Ascending aorta (tissue), 2 donors: ENCODE data around the gene ZNF778. TPM values are rescaled to one million over a fixed set of nuclear protein-coding genes. Genes with fewer than 3 reads are reported as not detected.

Source experiments
- DNase-seq, 2 donors: peaks; one replicate each; pipeline ENCODE4 v3.0.0-alpha.2; 2019; ENCODE audit warnings: low spot score in 2 of 2
- H3K27ac ChIP-seq, 2 donors: fragments of 200-600 bp; sonication (generic); one replicate each; pipeline ENCODE4 v1.5.1; 2016 to 2017; ENCODE audit warnings: mild to moderate bottlenecking in 1 of 2
- H3K27me3 ChIP-seq: fragments of 200-600 bp; sonication (generic); one replicate; pipeline ENCODE4 v1.5.1; 2017
- H3K36me3 ChIP-seq, 2 donors: fragments of 200-600 bp; sonication (generic); one replicate each; pipeline ENCODE4 v1.5.1; 2016
- H3K4me1 ChIP-seq, 2 donors: fragments of 200-600 bp; sonication (generic); one replicate each; pipeline ENCODE4 v1.5.1; 2016 to 2017; ENCODE audit warnings: mild to moderate bottlenecking in 1 of 2
- H3K4me3 ChIP-seq, 2 donors: fragments of 200-600 bp; sonication (generic); one replicate each; pipeline ENCODE4 v1.5.1; 2016 to 2017; ENCODE audit warnings: mild to moderate bottlenecking in 1 of 2
- H3K9me3 ChIP-seq, 2 donors: fragments of 200-600 bp; sonication (generic); one replicate each; pipeline ENCODE4 v1.5.1; 2016
- CTCF ChIP-seq, 3 experiments: fragments of 200-600 bp in 2 of 3; fragments of 450-650 bp in 1 of 3; sonication (generic) in 2 of 3; IDR thresholded peaks; one replicate each; pipeline ENCODE4 v1.5.1; 2016 to 2019; ENCODE audit warnings: antibody characterized with exemption in 3 of 3, mild to moderate bottlenecking in 1 of 3, moderate library complexity in 1 of 3
- intact Hi-C: fragments of 100-400 bp; cut with DNase I; formaldehyde crosslinking; loops from one replicate; pipeline ENCODE4 v1.15.1; 2023
- total RNA-seq: library from RNA; depleted of rRNA; stranded (reverse); fragments of >200 nt; gene quantifications from one replicate; pipeline ENCODE4 v1.1.0, GENCODE V29; 2016

Gene ZNF778
- total RNA-seq, 1 donor from 2014 or later: 1.5 TPM

DNA sequence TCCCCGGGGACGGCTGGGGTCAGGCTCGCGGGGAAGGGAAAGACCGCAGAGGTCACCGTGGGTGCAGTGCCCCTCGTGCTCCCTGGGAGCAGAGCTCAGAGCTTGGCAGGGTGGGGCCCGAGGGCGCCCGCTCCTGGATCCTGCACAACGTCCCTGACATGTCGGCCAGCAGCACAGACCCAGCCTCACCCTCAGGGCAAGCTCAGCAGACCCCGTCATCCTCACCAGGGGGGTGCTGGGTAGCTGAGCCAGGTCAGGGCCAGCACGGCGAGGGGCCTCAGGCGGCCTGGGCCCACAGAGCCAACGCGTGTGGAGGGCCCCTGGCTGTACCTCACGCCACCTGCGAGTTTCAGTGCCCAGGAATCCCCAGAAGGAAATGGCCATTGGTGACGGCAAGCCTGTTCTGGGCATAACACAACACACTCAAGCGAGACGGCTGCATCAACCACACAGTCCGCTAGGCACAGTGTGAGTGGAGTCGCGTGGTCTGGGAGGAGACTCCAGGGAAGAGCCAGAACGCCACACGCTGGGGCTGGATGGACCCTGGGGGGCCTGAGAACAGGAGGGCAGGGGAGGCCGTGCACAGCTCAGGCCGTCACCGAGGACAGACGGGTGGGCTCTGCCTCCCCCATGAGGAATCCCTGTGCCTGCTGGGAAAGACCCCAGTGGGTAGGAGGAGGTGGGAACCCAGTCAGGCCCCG lies 60.3 kb downstream of the ZNF778 start:
- DNase-seq: no peak
- H3K4me3 ChIP-seq: no peak overlapping the region
- H3K27me3 ChIP-seq: no peaks in the 10 kb centered on the region
- intact Hi-C loops: no loop called here
- no peak overlapping the region for H3K27ac ChIP-seq
- no peaks in the 10 kb centered on the region for H3K9me3 ChIP-seq
- H3K4me1 ChIP-seq: no peaks in the 10 kb centered on the region
- peaks cover 64 to 94% of the 10 kb centered on the region in 2 donors for H3K36me3 ChIP-seq
- no peak for TF ChIP-seq CTCF (IDR thresholded peaks at IDR 0.05)

DNA sequence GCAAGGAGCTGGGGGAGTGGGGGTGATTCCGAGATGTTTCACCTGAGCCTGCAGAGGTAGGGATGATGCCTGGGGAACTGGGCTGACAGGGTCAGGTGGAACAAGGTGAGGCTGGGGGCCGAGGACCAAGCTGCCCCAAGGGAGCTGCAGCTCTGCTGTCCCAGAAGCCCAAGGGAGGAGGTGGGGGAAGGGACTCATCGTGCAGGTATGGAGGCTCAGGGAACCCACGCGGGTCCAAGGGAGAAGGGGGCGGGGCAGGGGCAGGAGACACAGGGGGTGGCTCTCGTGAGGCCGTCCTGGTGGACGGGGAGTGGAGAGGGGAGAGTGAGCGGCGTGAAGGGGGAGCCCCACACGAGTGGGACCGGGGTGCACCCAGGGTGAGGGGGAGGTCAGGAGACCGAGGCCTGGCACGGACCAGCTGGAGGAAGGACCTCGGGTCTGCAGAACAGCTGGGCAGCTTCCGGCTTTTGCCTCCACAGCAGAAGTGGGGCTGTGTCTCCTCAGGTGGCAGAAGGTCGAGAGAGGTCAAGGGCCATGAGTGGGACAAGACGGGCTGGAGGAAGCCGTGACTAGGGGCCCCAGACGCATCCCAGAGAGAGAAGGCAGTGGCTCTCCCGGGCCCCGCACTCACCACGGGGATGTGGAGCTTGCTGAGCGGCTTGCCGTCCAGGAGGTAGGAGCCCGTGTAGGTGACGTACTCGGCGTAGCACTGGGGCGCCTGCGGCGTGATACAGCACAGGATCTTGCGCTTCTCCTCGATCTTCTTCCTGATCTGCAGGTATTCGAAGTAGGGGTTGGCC lies 61.1 kb downstream of the ZNF778 start:
- intact Hi-C loops: no loop called here
- peaks cover 64 to 89% of the 10 kb centered on the region in 2 donors for H3K36me3 ChIP-seq

GRCh38 chr16:89279666-89280481 lies 62.4 kb downstream of the ZNF778 start:
- no peaks in the 10 kb centered on the region for H3K9me3 ChIP-seq
- intact Hi-C loops: no loop called here
- no peaks in the 10 kb centered on the region for H3K4me1 ChIP-seq
- H3K36me3 ChIP-seq: peaks cover 64 to 89% of the 10 kb centered on the region in 2 donors
- H3K27me3 ChIP-seq: no peaks in the 10 kb centered on the region
- no peak overlapping the region for H3K27ac ChIP-seq
- no peak for TF ChIP-seq CTCF (IDR thresholded peaks at IDR 0.05)
- no peak for DNase-seq
- H3K4me3 ChIP-seq: no peak overlapping the region

More for the DNA sequence above, 61.1 kb downstream of the ZNF778 start:
- no peak overlapping the region for H3K4me3 ChIP-seq
- H3K9me3 ChIP-seq: no peaks in the 10 kb centered on the region
- no peak for DNase-seq
- H3K27me3 ChIP-seq: no peaks in the 10 kb centered on the region
- no peak for TF ChIP-seq CTCF (IDR thresholded peaks at IDR 0.05)
- no peaks in the 10 kb centered on the region for H3K4me1 ChIP-seq
- no peak overlapping the region for H3K27ac ChIP-seq

DNA sequence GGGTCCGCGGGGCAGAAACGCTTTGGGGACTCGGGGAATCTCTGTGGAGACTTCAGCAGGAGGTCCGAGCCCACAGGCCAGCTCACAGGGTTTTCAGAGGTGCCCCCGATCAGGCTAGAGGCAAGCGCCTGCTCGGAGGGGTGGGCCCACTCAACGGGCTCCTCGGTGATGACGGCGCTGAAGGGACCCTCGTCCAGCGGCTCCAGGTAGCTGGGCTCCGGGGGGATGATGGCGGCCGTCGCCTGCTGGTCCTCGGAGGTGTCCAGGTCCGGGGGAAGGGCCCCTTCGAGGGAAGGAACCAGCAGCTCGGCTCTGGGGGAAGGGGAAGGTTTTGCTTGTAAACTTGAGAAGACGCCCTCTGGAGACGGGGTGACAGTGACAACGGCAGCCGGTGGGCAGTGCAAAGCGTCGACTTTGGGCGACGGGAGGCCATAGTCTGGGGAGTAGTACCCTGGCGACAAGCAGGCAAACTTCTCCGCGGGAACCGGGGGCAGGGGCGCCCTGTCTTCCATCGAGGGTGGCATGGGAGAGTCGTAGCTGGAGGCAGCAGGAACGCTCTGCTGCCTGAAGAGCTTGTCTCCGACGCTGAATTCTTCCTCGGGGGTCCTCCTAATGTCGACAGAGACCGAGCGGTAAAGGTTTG lies 63.2 kb downstream of the ZNF778 start:
- DNase-seq: no peak
- Histone ChIP-seq H3K4me3 (no peak overlapping the region), H3K27me3 (no peaks in the 10 kb centered on the region), H3K4me1 (no peaks in the 10 kb centered on the region), H3K9me3 (no peaks in the 10 kb centered on the region), H3K36me3 (peaks cover 66 to 89% of the 10 kb centered on the region in 2 donors), H3K27ac (no peak overlapping the region)
- intact Hi-C loops: no loop called here
- TF ChIP-seq CTCF (IDR thresholded peaks at IDR 0.05): no peak

DNA sequence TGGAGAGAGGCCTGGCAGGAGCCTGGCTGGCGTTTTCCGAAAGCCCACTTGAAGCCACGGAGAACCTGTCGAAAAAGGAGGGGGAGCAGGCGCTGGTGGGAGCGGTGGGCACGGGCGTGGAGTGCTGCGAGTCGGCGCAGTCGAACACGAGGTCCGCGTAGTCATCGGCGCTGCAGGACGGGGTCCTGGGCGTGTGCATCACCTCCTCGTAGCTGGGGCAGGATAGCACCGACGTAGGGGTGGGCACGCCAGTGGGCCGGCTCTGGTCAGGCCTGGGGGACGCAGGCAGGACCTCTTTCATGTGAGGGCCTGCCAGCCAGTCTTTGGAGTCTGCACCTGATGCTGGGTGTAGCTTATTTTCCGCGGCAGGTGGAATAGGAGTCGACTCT lies 63.7 kb downstream of the ZNF778 start:
- Histone ChIP-seq H3K27ac (no peak overlapping the region), H3K27me3 (no peaks in the 10 kb centered on the region), H3K4me1 (no peaks in the 10 kb centered on the region), H3K36me3 (peaks cover 68 to 89% of the 10 kb centered on the region in 2 donors), H3K9me3 (no peaks in the 10 kb centered on the region), H3K4me3 (no peak overlapping the region)
- TF ChIP-seq CTCF (IDR thresholded peaks at IDR 0.05): no peak
- intact Hi-C loops: no loop called here
- no peak for DNase-seq
